HG03196 (cell line): ENCODE data around the gene TSHZ3.

ENCODE experiments used
- ATAC-seq: cut with Tn5 transposase; IDR thresholded peaks from one replicate; pipeline ENCODE4 v1.9.1; 2021; ENCODE audit not compliant: unreplicated experiment

The TSHZ3 gene

DNA sequence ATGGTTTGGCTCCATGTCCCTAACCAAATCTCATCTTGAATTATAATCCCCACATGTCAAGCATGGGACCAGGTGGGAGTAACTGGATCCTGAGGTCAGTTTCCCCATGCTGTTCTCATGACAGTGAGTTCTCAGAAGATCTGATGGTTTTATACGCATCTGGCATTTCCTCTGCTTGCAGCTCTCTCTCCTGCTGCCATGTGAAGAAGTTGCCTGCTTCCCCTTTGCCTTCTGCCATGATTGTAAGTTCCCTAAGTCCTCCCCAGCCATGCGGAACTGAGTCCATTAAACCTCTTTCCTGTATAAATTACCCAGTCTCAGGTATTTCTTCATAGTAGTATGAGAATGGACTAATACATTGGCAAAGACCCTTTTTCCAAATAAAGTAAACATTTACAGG, 96.8 kb downstream of the TSHZ3 start:
- ATAC-seq: no peak

DNA sequence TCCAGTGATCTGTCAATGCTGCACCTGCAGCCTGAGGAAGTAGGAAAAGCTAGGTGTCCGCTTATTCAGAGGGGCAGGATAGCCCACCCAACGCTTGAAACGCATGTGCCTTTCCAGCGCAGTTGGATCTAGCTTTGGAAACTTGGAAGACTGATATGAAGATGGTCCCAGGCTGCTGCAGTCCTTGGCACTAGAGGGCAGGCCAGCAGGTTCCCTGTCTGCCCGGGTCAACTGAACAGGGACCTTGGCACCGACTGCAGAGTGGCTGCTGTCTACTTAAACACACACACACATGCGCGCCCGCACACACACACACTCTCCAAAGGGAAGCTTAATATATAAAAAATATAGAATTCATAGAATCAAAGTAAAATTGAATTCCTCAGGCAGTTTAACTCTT, 100.0 kb downstream of the TSHZ3 start:
- ATAC-seq: no peak

DNA sequence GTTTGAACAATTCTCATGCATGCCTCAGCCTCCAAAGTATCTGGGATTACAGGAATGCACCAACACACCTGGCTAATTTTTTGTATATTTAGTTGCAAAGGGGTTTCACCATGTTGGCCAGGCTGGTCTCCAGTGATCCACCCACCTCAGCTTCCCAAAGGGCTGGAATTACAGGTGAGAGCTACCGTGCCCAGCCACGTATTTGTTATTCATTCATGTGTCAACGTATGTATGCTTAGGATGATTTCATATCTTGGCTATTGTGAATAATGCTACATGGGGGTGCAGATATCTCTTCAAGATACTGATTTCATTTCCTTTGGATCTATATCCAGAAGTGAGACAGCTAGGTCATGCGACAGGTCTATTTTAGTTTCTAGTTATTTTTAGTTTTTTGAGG, 113.4 kb downstream of the TSHZ3 start:
- ATAC-seq: no peak

DNA sequence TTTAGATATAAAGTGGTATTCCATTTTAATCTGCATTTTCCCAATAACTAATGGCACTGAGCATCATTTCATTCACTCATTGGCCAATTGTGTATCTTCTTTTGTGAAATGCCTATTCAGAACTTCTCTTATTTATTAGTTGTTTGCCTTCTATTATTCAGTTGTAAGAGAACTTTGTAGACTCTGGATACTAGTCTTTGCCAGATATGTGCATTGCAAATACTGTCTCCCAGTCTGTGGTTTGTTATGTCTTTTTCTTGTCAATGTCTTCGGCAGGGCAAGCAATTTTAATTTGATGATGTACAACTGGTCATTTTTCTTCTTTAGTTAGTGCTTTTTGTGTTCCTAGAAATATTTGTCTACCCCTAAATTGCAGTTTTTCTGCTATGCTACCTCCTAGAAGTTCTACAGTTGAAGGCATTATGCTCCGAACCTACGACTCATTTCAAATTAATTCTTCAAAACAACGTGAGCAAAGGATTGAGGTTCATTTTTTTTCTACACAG, 115.9 kb downstream of the TSHZ3 start:
- ATAC-seq: no peak

DNA sequence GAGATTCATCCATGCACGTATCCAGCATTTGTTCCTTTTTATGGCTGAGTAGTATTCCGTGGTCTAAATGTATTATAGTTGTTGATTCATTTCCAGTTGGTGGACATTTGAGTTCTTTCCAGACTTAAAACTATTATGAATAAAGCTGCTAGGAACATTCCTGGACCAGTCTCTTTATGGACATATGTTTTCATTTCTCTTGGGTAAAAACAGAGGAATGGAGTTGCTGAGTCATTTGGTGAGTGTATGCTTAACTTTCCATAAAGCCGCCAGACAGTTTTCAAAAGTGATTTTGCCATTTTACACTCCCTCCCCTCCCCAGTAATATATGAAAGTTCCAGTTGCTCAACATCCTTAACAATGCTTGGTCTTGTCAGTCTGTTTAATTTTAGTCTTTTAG, 116.4 kb downstream of the TSHZ3 start:
- ATAC-seq: no peak

DNA sequence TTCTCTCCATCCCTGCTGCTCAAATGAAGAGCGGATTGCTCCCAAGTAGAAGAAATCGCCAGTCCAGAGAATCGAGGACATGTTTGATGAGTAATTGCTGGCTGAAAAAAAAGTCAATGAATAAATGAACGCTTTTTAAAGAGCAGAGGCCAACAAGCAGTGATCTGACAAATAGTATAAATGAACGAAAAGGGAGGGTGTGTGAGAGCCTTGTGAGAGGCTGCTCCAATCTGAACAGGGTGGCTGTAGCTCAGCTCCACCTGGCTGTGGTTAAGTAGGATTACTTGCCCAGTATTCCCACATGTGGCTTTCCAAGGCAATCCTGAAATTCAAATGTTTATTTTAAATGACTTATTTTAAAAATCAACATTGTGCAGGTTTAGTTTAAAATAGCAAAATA, 117.1 kb downstream of the TSHZ3 start:
- no peak for ATAC-seq

DNA sequence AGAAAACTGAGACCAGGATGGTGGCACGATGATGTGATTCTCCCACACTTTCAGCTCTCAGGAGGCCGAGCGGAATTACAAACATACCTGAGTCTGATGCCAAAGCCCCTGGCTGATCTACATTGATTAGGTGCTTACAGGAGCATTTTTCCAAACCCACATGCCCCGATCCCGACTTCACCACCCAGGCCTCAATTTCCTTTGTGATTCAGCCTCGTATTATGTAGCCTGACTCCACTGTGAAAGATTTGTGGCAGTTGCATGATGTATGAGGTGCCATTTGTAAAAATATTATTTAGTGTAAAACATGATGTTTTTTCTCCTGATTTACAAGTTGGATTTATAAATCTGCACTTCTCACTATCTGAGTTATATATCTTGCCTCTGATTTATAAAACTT, 118.0 kb downstream of the TSHZ3 start:
- ATAC-seq: no peak

DNA sequence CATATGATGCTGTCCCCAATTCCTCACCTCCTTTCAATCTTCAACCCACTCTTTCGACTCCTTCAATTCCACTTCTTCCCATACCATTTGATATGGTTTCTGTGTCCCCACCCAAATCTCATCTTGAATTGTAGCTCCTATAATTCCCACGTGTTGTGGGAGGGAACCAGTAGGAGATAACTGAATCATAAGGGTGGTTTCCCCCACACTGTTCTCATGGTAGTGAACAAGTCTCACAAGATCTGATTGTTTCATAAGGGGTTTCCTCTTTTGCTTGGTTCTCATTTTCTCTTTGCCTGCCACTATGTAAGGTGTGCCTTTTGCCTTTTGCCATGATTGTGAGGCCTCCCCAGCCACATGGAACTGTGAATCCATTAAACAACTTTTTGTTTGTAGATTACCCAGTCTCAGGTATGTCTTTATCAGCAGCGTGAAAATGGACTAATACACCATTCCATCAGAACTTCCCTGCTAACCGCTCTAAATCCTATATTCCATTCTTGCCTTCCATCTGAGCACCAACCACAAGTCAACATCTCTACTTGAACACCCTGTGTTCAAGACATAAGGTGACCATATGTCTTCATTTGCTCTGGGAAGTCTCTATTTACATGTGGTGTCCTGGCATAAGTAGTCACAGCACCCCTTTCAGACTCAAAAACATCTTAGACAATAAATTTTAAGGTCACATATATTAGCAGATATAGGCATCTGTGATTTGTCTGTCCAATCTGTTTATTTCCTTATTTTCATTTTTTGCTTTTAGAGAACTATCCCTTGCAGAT, 122.9 kb downstream of the TSHZ3 start:
- no peak for ATAC-seq
